Ovary (tissue), 9 donors: ENCODE results near the gene AP2A2. TPM values are rescaled to one million over a fixed set of nuclear protein-coding genes. Genes with fewer than 3 reads are reported as not detected.

Experiments
- DNase-seq, 5 donors: peaks; one replicate each; pipeline ENCODE4 v3.0.0-alpha.2; 2019 to 2020
- H3K27ac ChIP-seq, 2 donors: fragments of 200-600 bp; one replicate each; pipeline versions ENCODE4 v1.5.1 to v1.8.0; 2019 to 2022
- H3K27me3 ChIP-seq: fragments of 200-600 bp; one replicate; pipeline ENCODE4 v1.8.0; 2022
- H3K36me3 ChIP-seq: fragments of 200-600 bp; sonication (generic); one replicate; pipeline ENCODE4 v1.5.1; 2019
- H3K4me1 ChIP-seq: one replicate; pipeline ENCODE4 v1.8.1; 2013; ENCODE audit warnings: mild to moderate bottlenecking, moderate library complexity; ENCODE audit not compliant: insufficient read depth
- H3K4me3 ChIP-seq: fragments of 200-600 bp; sonication (generic); one replicate; pipeline ENCODE4 v1.5.1; 2017
- H3K9me3 ChIP-seq, 2 donors: fragments of 200-600 bp in 1 of 2; sonication (generic) in 1 of 2; one replicate each; pipeline versions ENCODE4 v1.5.1 to v1.8.1; 2013 to 2019; ENCODE audit warnings: mild to moderate bottlenecking in 1 of 2, moderate library complexity in 1 of 2
- EP300 ChIP-seq: sonication (generic); formaldehyde crosslinking; IDR thresholded peaks from one replicate; pipeline ENCODE4 v1.6.1; 2017; ENCODE audit warnings: antibody characterized with exemption
- POLR2A ChIP-seq: fragments of 450-650 bp; IDR thresholded peaks from one replicate; pipeline ENCODE4 v1.6.1; 2017; ENCODE audit warnings: antibody characterized with exemption, mild to moderate bottlenecking, moderate library complexity
- WGBS, 3 donors: extraction: QIAGEN DNeasy Blood & Tissue Kit in 1 of 3; methylation state at CpG; one replicate each; pipeline versions ENCODE4 v1.1.5 to v1.1.7; 2013 to 2017; 5-methylcytosine and 5-hydroxymethylcytosine counted together
- intact Hi-C, 4 donors: fragments of 100-400 bp; cut with DNase I; formaldehyde crosslinking; loops; one replicate each; pipeline versions ENCODE4 v1.11.0 to v1.15.1; 2022 to 2023
- polyA plus RNA-seq, 2 donors: library from polyadenylated mRNA; stranded (reverse); fragments of 200-250 nt in 1 of 2; fragments of 350-450 nt in 1 of 2; fragmentation: Illumina TruSeq in 1 of 2; extraction: RNeasy Lipid Tissue Mini Kit (QIAGEN cat#74804) in 1 of 2; gene quantifications; one replicate each; pipeline ENCODE4 v1.2.3, GENCODE V29; 2013 to 2014
- total RNA-seq, 7 donors: library from RNA; depleted of rRNA in 2 of 7; stranded (reverse); fragments of >200 nt in 2 of 7; fragmentation: NEBNext Ultra II Directional in 3 of 7; extraction: Animal tissue kit (Norgen Biotek cat#: 25700) in 3 of 7; gene quantifications; one replicate each; pipeline versions ENCODE4 v1.1.0 to v1.2.4, GENCODE V29; 2016 to 2023
- TF ChIP-seq, protein P1 (sequence below), 3 donors: fragments of 450-650 bp in 2 of 3; fragments of 200-600 bp in 1 of 3; IDR thresholded peaks; one replicate each; pipeline versions ENCODE4 v1.5.1 to v1.8.0; 2016 to 2022; ENCODE audit warnings: antibody characterized with exemption in 3 of 3, mild to moderate bottlenecking in 1 of 3
- donor health status: DM: no; HTN: no; CAD: no; lungs with moderate emphysema.
- donor health status: DM: no; HTN: no; CAD: no.
- donor health status: Bipolar disorder and iron deficiency.
- donor health status: DM: yes; HTN: yes; CAD: no.
- donor health status: DM: no; HTN: no; CAD: no.
- donor health status: DM: yes; HTN: yes; CAD: no.

AP2A2 gene
- total and polyA plus RNA-seq, 9 donors: 27.7 to 151 (median 54.0) TPM

DNA sequence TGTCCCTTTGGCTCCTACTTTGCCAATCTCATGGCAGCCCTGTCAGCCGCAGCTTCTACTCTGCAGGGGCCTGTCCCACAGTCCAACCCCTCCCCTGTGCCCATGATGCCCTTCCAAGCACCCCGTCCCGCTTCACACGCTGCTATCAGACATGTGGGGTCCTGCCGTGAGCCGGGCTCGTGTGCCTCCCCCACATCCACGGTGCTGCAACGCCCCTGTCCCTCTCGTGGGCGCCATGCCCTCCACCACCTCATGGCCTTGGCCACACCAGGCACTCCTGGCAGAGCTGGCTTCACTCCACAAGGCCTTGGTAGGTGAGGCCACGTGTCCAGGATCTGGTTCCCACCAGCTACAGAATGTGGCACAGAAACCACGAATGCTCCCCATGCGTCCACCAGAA, 38.1 kb upstream of the AP2A2 start:
- TF ChIP-seq EP300: no peak
- no peak for TF ChIP-seq POLR2A
- TF ChIP-seq, protein P1, sequence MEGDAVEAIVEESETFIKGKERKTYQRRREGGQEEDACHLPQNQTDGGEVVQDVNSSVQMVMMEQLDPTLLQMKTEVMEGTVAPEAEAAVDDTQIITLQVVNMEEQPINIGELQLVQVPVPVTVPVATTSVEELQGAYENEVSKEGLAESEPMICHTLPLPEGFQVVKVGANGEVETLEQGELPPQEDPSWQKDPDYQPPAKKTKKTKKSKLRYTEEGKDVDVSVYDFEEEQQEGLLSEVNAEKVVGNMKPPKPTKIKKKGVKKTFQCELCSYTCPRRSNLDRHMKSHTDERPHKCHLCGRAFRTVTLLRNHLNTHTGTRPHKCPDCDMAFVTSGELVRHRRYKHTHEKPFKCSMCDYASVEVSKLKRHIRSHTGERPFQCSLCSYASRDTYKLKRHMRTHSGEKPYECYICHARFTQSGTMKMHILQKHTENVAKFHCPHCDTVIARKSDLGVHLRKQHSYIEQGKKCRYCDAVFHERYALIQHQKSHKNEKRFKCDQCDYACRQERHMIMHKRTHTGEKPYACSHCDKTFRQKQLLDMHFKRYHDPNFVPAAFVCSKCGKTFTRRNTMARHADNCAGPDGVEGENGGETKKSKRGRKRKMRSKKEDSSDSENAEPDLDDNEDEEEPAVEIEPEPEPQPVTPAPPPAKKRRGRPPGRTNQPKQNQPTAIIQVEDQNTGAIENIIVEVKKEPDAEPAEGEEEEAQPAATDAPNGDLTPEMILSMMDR (IDR thresholded peaks at IDR 0.05): no peak
- Histone ChIP-seq H3K27me3 (no peaks in the 10 kb centered on the region), H3K4me3 (no peak overlapping the region), H3K4me1 (no peaks in the 10 kb centered on the region), H3K36me3 (no peaks in the 10 kb centered on the region), H3K27ac (no peak overlapping the region), H3K9me3 (no peaks in the 10 kb centered on the region)
- DNase-seq: no peak
- WGBS, 3 donors: 75 to 87% (median 76%) methylated on average over 14 of the region's 14 CpGs
- intact Hi-C loops: no loop called here

DNA sequence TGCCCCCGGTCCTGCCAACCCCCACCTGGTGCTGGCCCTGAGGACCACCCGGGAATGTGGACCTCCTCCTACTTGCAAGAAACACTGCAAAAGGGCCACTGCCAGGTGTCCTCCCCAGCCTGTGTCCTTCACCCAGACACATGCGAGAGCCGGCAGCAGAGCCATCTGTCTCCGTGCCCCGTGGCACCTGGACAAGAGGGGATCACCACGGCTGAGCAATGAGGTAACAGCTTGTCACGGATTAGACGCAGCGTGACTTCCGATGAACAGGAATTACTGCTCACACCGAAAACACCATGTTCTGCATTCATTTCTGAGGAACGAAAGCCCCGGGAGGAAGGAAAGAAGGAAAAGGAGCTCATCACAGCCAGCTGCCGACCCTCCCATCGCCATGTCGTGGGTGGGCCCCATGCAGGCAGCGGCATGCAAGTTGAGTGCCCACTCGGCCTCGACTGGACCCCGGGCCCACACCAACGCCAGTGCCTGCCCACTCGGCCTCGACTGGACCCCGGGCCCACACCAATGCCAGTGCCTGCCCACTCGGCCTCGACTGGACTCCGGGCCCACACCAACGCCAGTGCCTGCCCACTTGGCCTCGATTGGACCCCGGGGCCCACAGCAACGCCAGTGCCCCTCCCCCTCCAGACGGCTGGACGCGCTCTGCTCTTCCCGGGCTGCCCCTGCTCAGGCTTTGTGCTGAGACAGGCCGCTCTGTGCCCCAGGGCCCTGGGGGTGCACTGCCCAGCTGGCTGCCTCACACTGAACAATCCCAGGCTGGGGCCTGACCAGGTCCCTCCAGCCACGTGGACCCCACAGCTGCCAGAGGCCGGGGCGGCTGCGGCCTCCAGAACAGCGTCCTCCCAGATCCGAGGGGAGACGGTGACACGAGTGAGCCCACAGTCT, 37.1 kb upstream of the AP2A2 start:
- H3K4me1 ChIP-seq: no peaks in the 10 kb centered on the region
- 84 to 93% (median 88%) methylated on average over 44 to 45 of the region's 45 CpGs for WGBS, 3 donors
- no peaks in the 10 kb centered on the region for H3K36me3 ChIP-seq
- H3K27me3 ChIP-seq: no peaks in the 10 kb centered on the region
- no peak overlapping the region for H3K4me3 ChIP-seq
- no peak overlapping the region for H3K27ac ChIP-seq
- H3K9me3 ChIP-seq: no peaks in the 10 kb centered on the region
- intact Hi-C loops: no loop called here
- no peak for TF ChIP-seq EP300
- TF ChIP-seq POLR2A: no peak
- TF ChIP-seq, protein P1 (IDR thresholded peaks at IDR 0.05): no peak
- no peak for DNase-seq

DNA sequence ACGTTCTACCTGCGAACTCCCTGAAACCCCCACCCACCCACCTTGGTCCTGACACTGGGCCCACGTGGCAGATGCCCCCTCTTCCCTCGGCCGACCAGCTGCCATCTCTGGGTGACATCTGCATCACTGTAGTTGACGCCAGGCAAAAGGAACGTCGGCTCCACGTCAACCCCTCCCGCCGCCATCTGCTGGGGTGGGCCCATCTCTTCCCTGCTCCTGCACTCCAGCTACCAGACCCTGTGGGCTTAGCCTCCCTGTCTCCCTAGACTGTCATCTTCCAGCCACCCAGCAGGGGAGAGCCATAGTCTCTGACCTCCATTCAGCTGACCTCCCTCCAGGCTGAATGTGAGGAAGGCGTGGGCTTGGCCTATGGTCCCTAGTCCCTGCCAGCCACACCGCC, 36.4 kb upstream of the AP2A2 start:
- Histone ChIP-seq H3K4me3 (no peak overlapping the region), H3K36me3 (no peaks in the 10 kb centered on the region), H3K9me3 (no peaks in the 10 kb centered on the region), H3K27me3 (no peaks in the 10 kb centered on the region), H3K27ac (no peak overlapping the region), H3K4me1 (no peaks in the 10 kb centered on the region)
- no peak for DNase-seq
- TF ChIP-seq EP300 (no peak), POLR2A (no peak)
- TF ChIP-seq, protein P1 (IDR thresholded peaks at IDR 0.05): no peak
- intact Hi-C loops: no loop called here
- WGBS, 3 donors: 87 to 89% (median 89%) methylated on average over 13 of the region's 13 CpGs

DNA sequence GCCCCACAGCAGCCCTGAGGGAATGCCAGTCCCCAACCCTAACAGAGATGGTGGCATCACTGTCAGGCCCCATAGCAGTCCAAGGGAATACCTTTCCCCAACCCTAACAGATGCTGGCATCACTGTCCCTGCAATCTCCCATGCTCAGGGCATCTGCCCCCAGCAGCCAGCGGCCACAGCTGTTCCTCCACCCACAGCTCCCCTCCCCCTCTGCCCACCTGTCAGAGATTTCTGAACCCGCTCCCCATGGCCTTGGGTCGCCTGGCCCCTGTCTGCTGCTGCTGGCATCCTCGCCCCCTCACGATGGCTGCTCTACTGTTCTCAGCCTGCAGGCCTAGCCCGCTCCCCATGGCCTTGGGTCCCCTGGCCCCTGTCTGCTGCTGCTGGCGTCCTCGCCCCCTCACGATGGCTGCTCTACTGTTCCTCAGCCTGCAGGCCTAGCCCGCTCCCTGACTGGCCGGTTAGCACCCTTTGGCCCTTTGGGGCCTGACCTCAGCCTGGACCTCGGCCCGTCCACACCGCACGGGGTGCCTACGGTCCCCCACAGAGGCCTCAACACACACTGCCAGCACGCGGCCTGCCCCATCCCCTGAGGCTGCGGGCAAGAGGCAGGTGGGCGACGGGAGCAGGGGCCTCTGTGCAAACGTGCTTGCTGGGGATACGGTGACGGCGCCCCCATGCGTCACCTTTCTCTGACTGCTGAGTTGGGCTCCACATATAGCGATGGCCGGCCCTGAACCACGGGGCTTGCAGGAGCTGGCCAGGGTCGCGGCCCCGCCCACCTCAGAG, 35.8 kb upstream of the AP2A2 start:
- intact Hi-C loops: no loop called here
- Histone ChIP-seq H3K27me3 (no peaks in the 10 kb centered on the region), H3K27ac (no peak overlapping the region), H3K9me3 (no peaks in the 10 kb centered on the region), H3K36me3 (no peaks in the 10 kb centered on the region), H3K4me1 (no peaks in the 10 kb centered on the region), H3K4me3 (no peak overlapping the region)
- TF ChIP-seq POLR2A (no peak), EP300 (no peak)
- TF ChIP-seq, protein P1 (IDR thresholded peaks at IDR 0.05): no peak
- WGBS, 3 donors: 84 to 91% (median 88%) methylated on average over 32 of the region's 32 CpGs
- DNase-seq: no peak
